GM12891 (cell line): ENCODE data around the gene PCCA.

Experiments used
- POLR2A ChIP-seq: IDR thresholded peaks from 2 replicates; pipeline ENCODE4 v1.6.1; 2011; ENCODE audit warnings: low read depth, low read length, control low read depth
- POLR2AphosphoS5 ChIP-seq: IDR thresholded peaks from 2 replicates; pipeline ENCODE4 v1.6.1; 2011; ENCODE audit warnings: low read depth, low read length, control low read depth
- SPI1 ChIP-seq: IDR thresholded peaks from 2 replicates; pipeline ENCODE4 v1.6.1; 2011; ENCODE audit warnings: low read depth, low read length, control low read depth

DNA sequence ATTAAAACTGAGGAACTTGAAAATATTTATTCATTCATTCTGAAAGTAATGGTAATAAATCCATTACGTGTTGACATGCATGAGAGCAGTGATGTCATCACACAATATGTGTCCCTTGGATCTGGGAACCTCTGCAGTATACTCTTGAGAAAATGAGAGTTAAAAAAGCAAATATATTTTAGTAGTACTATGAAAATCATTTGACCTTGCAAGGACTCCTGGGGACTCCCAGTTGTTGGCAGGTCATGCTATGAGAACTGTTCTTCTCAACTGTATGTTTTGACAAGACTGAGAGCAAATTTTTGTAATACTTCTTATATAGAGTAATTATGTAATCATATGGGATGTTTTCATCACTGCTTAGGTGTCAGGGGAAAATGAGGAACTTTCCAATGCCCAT lies 249.4 kb downstream of the PCCA start:
- TF ChIP-seq SPI1: no peak
- no peak for TF ChIP-seq POLR2AphosphoS5
- TF ChIP-seq POLR2A: no peak
